Endothelial cell of umbilical vein (primary cell): ENCODE results near the gene USPL1. TPM values are rescaled to one million over a fixed set of nuclear protein-coding genes. Genes with fewer than 3 reads are reported as not detected.

Experiments used
- BruUV-seq: library from RNA; stranded (reverse); fragments of 400-500 nt; replicated peaks from 2 replicates; lab custom pipeline; 2021; lab: Mats Ljungman, UMichigan
- CTCF ChIA-PET: fragments of 300-600, 350-600 bp; sonication (Branson Sonifier 250); formaldehyde crosslinking; loops from one replicate; lab custom pipeline; 2021; ENCODE audit warnings: antibody characterized with exemption, inconsistent platforms; lab: Charles Lee
- POLR2A ChIA-PET: fragments of 300-600, 350-600 bp; sonication (Branson Sonifier 250); formaldehyde crosslinking; loops from one replicate; lab custom pipeline; 2021; ENCODE audit warnings: antibody characterized with exemption, inconsistent platforms; lab: Charles Lee
- DNase-seq: peaks from one replicate; pipeline ENCODE4 v3.0.0-alpha.2; 2011; ENCODE audit warnings: low read depth, low spot score
- FAIRE-seq: peaks from 2 replicates; lab custom pipeline; 2011; peaks lifted over from hg19 to GRCh38; lab: Jason Lieb, UNC
- H2AFZ ChIP-seq: 2 replicates; pipeline ENCODE4 v1.6.0; 2012; ENCODE audit warnings: low read depth, low read length, control low read depth, inconsistent platforms
- H3K27ac ChIP-seq: 2 replicates; pipeline ENCODE4 v1.5.1; 2011; ENCODE audit warnings: low read depth, mild to moderate bottlenecking, control low read depth, low read length, moderate library complexity; ENCODE audit not compliant: insufficient read depth
- H3K27me3 ChIP-seq, 2 experiments: 2 replicates each; pipeline versions ENCODE4 v1.6.0 to v1.6.1; 2011; ENCODE audit warnings: low read length in 2 of 2, mixed read lengths in 1 of 2; ENCODE audit not compliant: control insufficient read depth in 2 of 2, insufficient read depth in 2 of 2
- H3K36me3 ChIP-seq, 2 experiments: 2 replicates in 1 of 2; 3 replicates in 1 of 2; pipeline ENCODE4 v1.5.1; 2011; ENCODE audit warnings: low read length in 2 of 2, mild to moderate bottlenecking in 1 of 2, moderate library complexity in 1 of 2; ENCODE audit not compliant: control insufficient read depth in 2 of 2, insufficient read depth in 2 of 2; ENCODE audit errors: extremely low read depth in 1 of 2
- H3K4me1 ChIP-seq: 3 replicates; pipeline ENCODE4 v1.5.1; 2011; ENCODE audit warnings: mild to moderate bottlenecking, low read length; ENCODE audit not compliant: control insufficient read depth, insufficient read depth; ENCODE audit errors: extremely low read depth
- H3K4me2 ChIP-seq: 2 replicates; pipeline ENCODE4 v1.6.1; 2011; ENCODE audit warnings: low read length, control low read depth, mixed read lengths; ENCODE audit not compliant: insufficient read depth
- H3K4me3 ChIP-seq, 3 experiments: fragments of 200-600 bp in 1 of 3; sonication (generic), shearing (Covaris generic) in 1 of 3; replicated peaks in 1 of 3; 2 replicates each; pipeline ENCODE4 v1.5.1; 2011 to 2016; ENCODE audit warnings: control low read depth in 3 of 3, low read length in 3 of 3, mild to moderate bottlenecking in 2 of 3, inconsistent platforms in 1 of 3, low read depth in 1 of 3, moderate library complexity in 1 of 3; ENCODE audit not compliant: insufficient read depth in 1 of 3
- H3K79me2 ChIP-seq: 2 replicates; pipeline ENCODE4 v1.6.0; 2012; ENCODE audit warnings: low read length, inconsistent platforms; ENCODE audit not compliant: control insufficient read depth, insufficient read depth
- H3K9ac ChIP-seq: replicated peaks from 2 replicates; pipeline ENCODE3; 2011; ENCODE audit warnings: low read length, control low read depth; ENCODE audit not compliant: insufficient read depth; ENCODE audit errors: extremely low read depth
- H3K9me1 ChIP-seq: replicated peaks from 3 replicates; pipeline ENCODE4 v1.6.0; 2011; ENCODE audit warnings: mild to moderate bottlenecking, low read length; ENCODE audit not compliant: control insufficient read depth, insufficient read depth; ENCODE audit errors: extremely low read depth
- H3K9me3 ChIP-seq: replicated peaks from 2 replicates; pipeline ENCODE4 v1.5.1; 2012; ENCODE audit warnings: low read length, inconsistent platforms; ENCODE audit not compliant: control insufficient read depth, insufficient read depth
- H4K20me1 ChIP-seq: replicated peaks from 2 replicates; pipeline ENCODE3; 2011; ENCODE audit warnings: mild to moderate bottlenecking, low read length; ENCODE audit not compliant: control insufficient read depth, insufficient read depth; ENCODE audit errors: extremely low read depth
- CTCF ChIP-seq, 2 donors: IDR thresholded peaks; 1 replicate in 1 of 2; 2 replicates in 1 of 2; pipeline ENCODE4 v1.5.1; 2011; ENCODE audit warnings: low read length in 2 of 2, mild to moderate bottlenecking in 2 of 2, moderate library complexity in 2 of 2, control low read depth in 1 of 2, inconsistent platforms in 1 of 2, low read depth in 1 of 2; ENCODE audit not compliant: insufficient read depth in 1 of 2; ENCODE audit errors: extremely low read depth in 1 of 2
- EZH2 ChIP-seq: IDR thresholded peaks from 2 replicates; pipeline ENCODE4 v1.6.1; 2012; ENCODE audit warnings: borderline replicate concordance, low read depth, mild to moderate bottlenecking, moderate library complexity, low read length, inconsistent platforms; ENCODE audit not compliant: severe bottlenecking
- FOS ChIP-seq: IDR thresholded peaks from 2 replicates; pipeline ENCODE4 v1.6.1; 2011; ENCODE audit warnings: mild to moderate bottlenecking, low read length, moderate library complexity, borderline replicate concordance; ENCODE audit not compliant: insufficient read depth
- GATA2 ChIP-seq: IDR thresholded peaks from 2 replicates; pipeline ENCODE4 v1.7.0; 2011; ENCODE audit warnings: low read depth, mild to moderate bottlenecking, moderate library complexity, mixed read lengths, low read length; ENCODE audit not compliant: insufficient read length, insufficient read depth
- JUN ChIP-seq: IDR thresholded peaks from 2 replicates; pipeline ENCODE4 v1.6.1; 2011; ENCODE audit warnings: borderline replicate concordance, low read depth; ENCODE audit not compliant: insufficient read length, insufficient read depth
- MYC ChIP-seq: IDR thresholded peaks from one replicate; pipeline ENCODE4 v1.6.1; 2011; ENCODE audit warnings: mild to moderate bottlenecking, low read depth, low read length
- POLR2A ChIP-seq: IDR thresholded peaks from 2 replicates; pipeline ENCODE4 v1.6.1; 2012; ENCODE audit warnings: low read depth, mild to moderate bottlenecking, control low read depth, low read length
- POLR2AphosphoS5 ChIP-seq: IDR thresholded peaks from 2 replicates; pipeline ENCODE4 v1.6.1; 2012; ENCODE audit warnings: low read depth, mild to moderate bottlenecking, control low read depth, low read length, moderate library complexity; ENCODE audit not compliant: insufficient read depth
- dilution Hi-C: fragments of 300-500 bp; cut with MboI; formaldehyde crosslinking; loops from one replicate; pipeline ENCODE4 v1.15.0; 2019; ENCODE audit warnings: low sequenced_read_pairs; ENCODE audit not compliant: extremely low pct_ligation_motif_present
- intact Hi-C: fragments of 100-400 bp; cut with micrococcal nuclease; formaldehyde crosslinking; loops from one replicate; pipeline ENCODE4 v1.10.0; 2022
- polyA plus RNA-seq, 4 experiments: library from polyadenylated mRNA; depleted of rRNA in 3 of 4; stranded (reverse) in 3 of 4; unstranded in 1 of 4; fragments of >200 nt; gene quantifications; 2 replicates each; pipeline versions ENCODE4 v1.2.1 to v1.2.3, GENCODE V29; 2011 to 2012; ENCODE audit warnings: missing spikeins in 1 of 4
- total RNA-seq: library from RNA; stranded (reverse); gene quantifications from 2 replicates; pipeline ENCODE4 v1.2.3, GENCODE V29; 2021
- TF ChIP-seq, protein P1 (sequence below): IDR thresholded peaks from 2 replicates; pipeline ENCODE4 v1.6.1; 2011; ENCODE audit not compliant: insufficient read depth, insufficient read length

Gene USPL1
- total and polyA plus RNA-seq, 2 donors (not counting 3 experiments of a cell fraction or from before 2014, with no cell fraction given) = 14.6 to 21.0 TPM

DNA sequence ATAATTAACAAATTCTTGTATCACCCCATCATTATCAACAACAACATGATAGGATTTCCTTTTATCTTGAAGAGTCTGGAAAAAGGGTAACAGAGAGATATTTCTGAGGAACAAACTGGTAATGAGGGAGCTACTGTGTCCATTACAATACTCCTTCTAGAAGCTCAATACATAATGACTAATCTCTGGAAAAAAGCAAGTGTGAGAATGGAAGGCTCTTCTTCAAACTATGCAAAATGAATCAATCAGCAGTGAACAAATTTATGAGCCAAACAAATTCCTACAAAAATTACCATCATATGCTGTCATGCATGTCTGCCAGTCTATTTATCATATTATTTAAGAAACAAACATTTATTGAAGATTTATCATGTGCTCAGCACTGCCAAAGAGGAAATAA, 30.0 kb upstream of the USPL1 start:
- FAIRE-seq (no peak), DNase-seq (no peak)
- ChIA-PET POLR2A (no interaction called here), CTCF (no interaction called here)
- Histone ChIP-seq H3K4me1 (no peaks in the 10 kb centered on the region), H3K79me2 (no peaks in the 10 kb centered on the region), H3K9me1 (no peaks in the 10 kb centered on the region), H3K36me3 (no peaks in the 10 kb centered on the region), H3K27ac (no peak overlapping the region), H3K27me3 (no peaks in the 10 kb centered on the region), H3K4me2 (no peak overlapping the region), H3K9me3 (no peaks in the 10 kb centered on the region), H3K9ac (no peak overlapping the region), H4K20me1 (no peaks in the 10 kb centered on the region), H2AFZ (no peak overlapping the region), H3K4me3 (no peak overlapping the region)
- BruUV-seq = no TSS peak
- TF ChIP-seq GATA2 = no peak
- no peak for TF ChIP-seq JUN
- no peak for TF ChIP-seq POLR2A
- no peak for TF ChIP-seq EZH2
- no peak for TF ChIP-seq POLR2AphosphoS5
- TF ChIP-seq FOS = no peak
- no peak for TF ChIP-seq CTCF (IDR thresholded peaks at IDR 0.05; ENCODE audit: extremely low read depth in 1 of 2, insufficient read depth in 1 of 2, low read depth in 1 of 2, low read length in 2 of 2)
- intact Hi-C loops (no loop called here), dilution Hi-C loops (no loop called here)

- no TSS peak for BruUV-seq
- Histone ChIP-seq H3K9me3 (no peaks in the 10 kb centered on the region), H4K20me1 (no peaks in the 10 kb centered on the region), H3K79me2 (no peaks in the 10 kb centered on the region), H3K9me1 (no peaks in the 10 kb centered on the region), H3K4me3 (no peak overlapping the region), H3K27ac (no peak overlapping the region), H3K9ac (no peak overlapping the region), H3K4me2 (no peak overlapping the region), H3K27me3 (no peaks in the 10 kb centered on the region), H3K36me3 (no peaks in the 10 kb centered on the region), H3K4me1 (no peaks in the 10 kb centered on the region), H2AFZ (no peak overlapping the region)
- POLR2A ChIA-PET = no interaction called here
- CTCF ChIA-PET = no interaction called here
- TF ChIP-seq FOS (no peak), POLR2A (no peak), CTCF (IDR thresholded peaks at IDR 0.05; ENCODE audit: extremely low read depth in 1 of 2, insufficient read depth in 1 of 2, low read depth in 1 of 2, low read length in 2 of 2) (no peak), EZH2 (no peak), GATA2 (no peak), MYC (no peak), POLR2AphosphoS5 (no peak), JUN (no peak)
- TF ChIP-seq, protein P1, sequence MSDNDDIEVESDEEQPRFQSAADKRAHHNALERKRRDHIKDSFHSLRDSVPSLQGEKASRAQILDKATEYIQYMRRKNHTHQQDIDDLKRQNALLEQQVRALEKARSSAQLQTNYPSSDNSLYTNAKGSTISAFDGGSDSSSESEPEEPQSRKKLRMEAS = no peak
- dilution Hi-C loops = no loop called here
- DNase-seq = no peak
- no peak for FAIRE-seq
- intact Hi-C loops = no loop called here
These were observed 24.7 kb upstream of the USPL1 start for GRCh38 chr13:30593001-30593400.
